Activated CD4-positive, alpha-beta memory T cell treated with anti-CD3 and anti-CD28 coated beads, Interleukin-2, amount 10 ng/mL, durations not matched to agents 7 days and 5 days (primary cell): ENCODE results near the gene EHD4. TPM values are rescaled to one million over a fixed set of nuclear protein-coding genes. Genes with fewer than 3 reads are reported as not detected.

Experiments used
- CTCF ChIA-PET: fragments of 350-600 bp; sonication (Branson Sonifier 250); formaldehyde crosslinking; loops from one replicate; lab custom pipeline; 2021; ENCODE audit warnings: antibody characterized with exemption, inconsistent platforms; lab: Charles Lee
- POLR2A ChIA-PET: fragments of 350-600 bp; sonication (Branson Sonifier 250); formaldehyde crosslinking; loops from one replicate; lab custom pipeline; 2021; ENCODE audit warnings: antibody characterized with exemption; lab: Charles Lee
- DNase-seq: peaks from one replicate; pipeline ENCODE4 v3.0.0-alpha.2; 2020
- H3K27ac Mint-ChIP-seq: one replicate; pipeline ENCODE4 v1.8.0; 2021; ENCODE audit warnings: mild to moderate bottlenecking, mixed read lengths
- H3K27me3 Mint-ChIP-seq: one replicate; pipeline ENCODE4 v1.8.0; 2021; ENCODE audit warnings: mixed read lengths
- H3K36me3 Mint-ChIP-seq: one replicate; pipeline ENCODE4 v1.8.0; 2021; ENCODE audit warnings: low read depth, mixed read lengths
- H3K4me1 Mint-ChIP-seq: one replicate; pipeline ENCODE4 v1.8.0; 2021; ENCODE audit warnings: mixed read lengths
- H3K4me3 Mint-ChIP-seq: one replicate; pipeline ENCODE4 v1.8.0; 2021; ENCODE audit warnings: mild to moderate bottlenecking, mixed read lengths
- H3K9me3 Mint-ChIP-seq: one replicate; pipeline ENCODE4 v1.8.0; 2021; ENCODE audit warnings: mixed read lengths
- total RNA-seq, 2 experiments: library from RNA; stranded (reverse); gene quantifications; one replicate each; pipeline ENCODE4 v1.2.3, GENCODE V29; 2021

EHD4 gene
- total RNA-seq, 2 experiments from 2014 or later, result 25.0 to 25.3 TPM

- Mint-ChIP-seq H3K36me3 (no peaks in the 10 kb centered on the region), H3K4me3 (no peak overlapping the region)
- POLR2A ChIA-PET, result no interaction called here
Observed at GRCh38 chr15:42007386-42007785, 35.0 kb upstream of the EHD4 start.

GRCh38 chr15:42002333-42002732 lies 30.0 kb upstream of the EHD4 start:
- POLR2A ChIA-PET, result no interaction called here
- CTCF ChIA-PET, result interaction anchor here (0.8 to 1.2 kb wide), 3 partner anchors 13 to 129 kb away, joined by 3 to 5 read pairs (median 5); no protein-coding TSS in a partner anchor
- no peak overlapping the region for H3K4me3 Mint-ChIP-seq
- no peaks in the 10 kb centered on the region for H3K9me3 Mint-ChIP-seq
- peaks cover 5% of the 10 kb centered on the region for H3K27me3 Mint-ChIP-seq
- H3K36me3 Mint-ChIP-seq, result no peaks in the 10 kb centered on the region
- H3K27ac Mint-ChIP-seq, result no peak overlapping the region
- DNase-seq, result no peak
- H3K4me1 Mint-ChIP-seq, result no peaks in the 10 kb centered on the region

More at GRCh38 chr15:42007386-42007785, 35.0 kb upstream of the EHD4 start:
- no peaks in the 10 kb centered on the region for H3K9me3 Mint-ChIP-seq
- H3K4me1 Mint-ChIP-seq, result peaks cover 19% of the 10 kb centered on the region
- H3K27me3 Mint-ChIP-seq, result no peaks in the 10 kb centered on the region
- H3K27ac Mint-ChIP-seq, result no peak overlapping the region
- no peak for DNase-seq
- CTCF ChIA-PET, result no interaction called here

- peaks cover 5% of the 10 kb centered on the region for H3K27me3 Mint-ChIP-seq
- CTCF ChIA-PET, result interaction anchor here (1.1 kb wide), 1 partner anchor 55 kb away, joined by 4 read pairs; no protein-coding TSS in a partner anchor
- no peak overlapping the region for H3K27ac Mint-ChIP-seq
- POLR2A ChIA-PET, result no interaction called here
- H3K4me1 Mint-ChIP-seq, result no peaks in the 10 kb centered on the region
- H3K4me3 Mint-ChIP-seq, result no peak overlapping the region
- H3K9me3 Mint-ChIP-seq, result no peaks in the 10 kb centered on the region
- no peak for DNase-seq
- no peaks in the 10 kb centered on the region for H3K36me3 Mint-ChIP-seq
Observed at GRCh38 chr15:42001236-42001635, 28.9 kb upstream of the EHD4 start.

GRCh38 chr15:41999290-42000285 lies 27.2 kb upstream of the EHD4 start:
- H3K4me3 Mint-ChIP-seq, result no peak overlapping the region
- no peaks in the 10 kb centered on the region for H3K9me3 Mint-ChIP-seq
- H3K27me3 Mint-ChIP-seq, result peaks cover 5% of the 10 kb centered on the region
- no peaks in the 10 kb centered on the region for H3K36me3 Mint-ChIP-seq
- ChIA-PET CTCF (no interaction called here), POLR2A (no interaction called here)
- H3K4me1 Mint-ChIP-seq, result no peaks in the 10 kb centered on the region
- no peak for DNase-seq
- H3K27ac Mint-ChIP-seq, result no peak overlapping the region

GRCh38 chr15:41997845-41998244 lies 25.5 kb upstream of the EHD4 start:
- H3K4me3 Mint-ChIP-seq, result no peak overlapping the region
- H3K27ac Mint-ChIP-seq, result no peak overlapping the region
- H3K27me3 Mint-ChIP-seq, result peaks cover 5% of the 10 kb centered on the region
- no peaks in the 10 kb centered on the region for H3K4me1 Mint-ChIP-seq
- no peak for DNase-seq
- ChIA-PET POLR2A (no interaction called here), CTCF (interaction anchor here (1.1 to 1.2 kb wide), 3 partner anchors 58 to 87 kb away, joined by 3 read pairs; no protein-coding TSS in a partner anchor)
- no peaks in the 10 kb centered on the region for H3K9me3 Mint-ChIP-seq
- no peaks in the 10 kb centered on the region for H3K36me3 Mint-ChIP-seq

- Mint-ChIP-seq H3K36me3 (no peaks in the 10 kb centered on the region), H3K27me3 (peaks cover 5% of the 10 kb centered on the region), H3K27ac (no peak overlapping the region), H3K4me3 (no peak overlapping the region), H3K9me3 (no peaks in the 10 kb centered on the region), H3K4me1 (no peaks in the 10 kb centered on the region)
- DNase-seq, result no peak
- CTCF ChIA-PET, result interaction anchor here (1.1 to 1.4 kb wide), 2 partner anchors 56 to 70 kb away, joined by 3 read pairs; no protein-coding TSS in a partner anchor
- POLR2A ChIA-PET, result no interaction called here
Observed at GRCh38 chr15:41996921-41997592, 24.7 kb upstream of the EHD4 start.

GRCh38 chr15:41996376-41996775 lies 24.0 kb upstream of the EHD4 start:
- no peak overlapping the region for H3K27ac Mint-ChIP-seq
- DNase-seq, result no peak
- H3K4me3 Mint-ChIP-seq, result no peak overlapping the region
- POLR2A ChIA-PET, result no interaction called here
- peaks cover 5% of the 10 kb centered on the region for H3K27me3 Mint-ChIP-seq
- no peaks in the 10 kb centered on the region for H3K36me3 Mint-ChIP-seq
- no peaks in the 10 kb centered on the region for H3K9me3 Mint-ChIP-seq
- CTCF ChIA-PET, result interaction anchor here (0.9 to 1.4 kb wide), 2 partner anchors 57 to 142 kb away, joined by 3 to 4 read pairs; no protein-coding TSS in a partner anchor
- no peaks in the 10 kb centered on the region for H3K4me1 Mint-ChIP-seq

GRCh38 chr15:41995476-41995855 lies 23.1 kb upstream of the EHD4 start:
- Mint-ChIP-seq H3K4me1 (no peaks in the 10 kb centered on the region), H3K4me3 (no peak overlapping the region), H3K27ac (no peak overlapping the region), H3K36me3 (no peaks in the 10 kb centered on the region), H3K27me3 (peaks cover 5% of the 10 kb centered on the region), H3K9me3 (no peaks in the 10 kb centered on the region)
- ChIA-PET CTCF (interaction anchor here (1.1 to 1.6 kb wide), 3 partner anchors 58 to 142 kb away, joined by 3 read pairs; no protein-coding TSS in a partner anchor), POLR2A (no interaction called here)
- no peak for DNase-seq

GRCh38 chr15:41994772-41995475 lies 22.6 kb upstream of the EHD4 start:
- no peak for DNase-seq
- Mint-ChIP-seq H3K4me3 (no peak overlapping the region), H3K27ac (no peak overlapping the region), H3K36me3 (no peaks in the 10 kb centered on the region), H3K9me3 (no peaks in the 10 kb centered on the region), H3K4me1 (no peaks in the 10 kb centered on the region), H3K27me3 (peaks cover 5% of the 10 kb centered on the region)
- ChIA-PET POLR2A (no interaction called here), CTCF (interaction anchor here (1.1 to 1.6 kb wide), 2 partner anchors 62 to 143 kb away, joined by 3 read pairs; no protein-coding TSS in a partner anchor)

- CTCF ChIA-PET, result interaction anchor here (1.6 kb wide), 1 partner anchor 144 kb away, joined by 3 read pairs; no protein-coding TSS in a partner anchor
- H3K36me3 Mint-ChIP-seq, result no peaks in the 10 kb centered on the region
Observed at GRCh38 chr15:41994171-41994650, 21.9 kb upstream of the EHD4 start.

GRCh38 chr15:41993472-41994170 lies 21.3 kb upstream of the EHD4 start:
- ChIA-PET CTCF (interaction anchor here (1.6 kb wide), 1 partner anchor 144 kb away, joined by 3 read pairs; no protein-coding TSS in a partner anchor), POLR2A (no interaction called here)

More at GRCh38 chr15:41994171-41994650, 21.9 kb upstream of the EHD4 start:
- H3K9me3 Mint-ChIP-seq, result no peaks in the 10 kb centered on the region
- H3K27ac Mint-ChIP-seq, result no peak overlapping the region
- POLR2A ChIA-PET, result no interaction called here
- H3K4me3 Mint-ChIP-seq, result no peak overlapping the region
- H3K27me3 Mint-ChIP-seq, result peaks cover 2% of the 10 kb centered on the region
- no peaks in the 10 kb centered on the region for H3K4me1 Mint-ChIP-seq
- no peak for DNase-seq

GRCh38 chr15:41992803-41993190 lies 20.4 kb upstream of the EHD4 start:
- Mint-ChIP-seq H3K27me3 (no peaks in the 10 kb centered on the region), H3K36me3 (no peaks in the 10 kb centered on the region)
- no peak for DNase-seq

More at GRCh38 chr15:41993472-41994170, 21.3 kb upstream of the EHD4 start:
- Mint-ChIP-seq H3K4me1 (no peaks in the 10 kb centered on the region), H3K27me3 (no peaks in the 10 kb centered on the region), H3K9me3 (no peaks in the 10 kb centered on the region), H3K27ac (no peak overlapping the region), H3K36me3 (no peaks in the 10 kb centered on the region), H3K4me3 (no peak overlapping the region)
- DNase-seq, result no peak

More at GRCh38 chr15:41992803-41993190, 20.4 kb upstream of the EHD4 start:
- ChIA-PET CTCF (interaction anchor here (0.6 kb wide), 1 partner anchor 182 kb away, joined by 3 read pairs; no protein-coding TSS in a partner anchor), POLR2A (no interaction called here)
- H3K27ac Mint-ChIP-seq, result no peak overlapping the region
- no peak overlapping the region for H3K4me3 Mint-ChIP-seq
- no peaks in the 10 kb centered on the region for H3K4me1 Mint-ChIP-seq
- no peaks in the 10 kb centered on the region for H3K9me3 Mint-ChIP-seq
